Stimulated activated CD8-positive, alpha-beta memory T cell treated with anti-CD3 and anti-CD28 coated beads, Interleukin-15, amount 100 ng/mL, for 4 hours (primary cell): ENCODE results near the gene C22orf15.

Source experiments
- DNase-seq, 2 donors: peaks; one replicate each; pipeline ENCODE4 v3.0.0-alpha.2; 2020; ENCODE audit warnings: low read depth in 2 of 2

The C22orf15 gene

DNA sequence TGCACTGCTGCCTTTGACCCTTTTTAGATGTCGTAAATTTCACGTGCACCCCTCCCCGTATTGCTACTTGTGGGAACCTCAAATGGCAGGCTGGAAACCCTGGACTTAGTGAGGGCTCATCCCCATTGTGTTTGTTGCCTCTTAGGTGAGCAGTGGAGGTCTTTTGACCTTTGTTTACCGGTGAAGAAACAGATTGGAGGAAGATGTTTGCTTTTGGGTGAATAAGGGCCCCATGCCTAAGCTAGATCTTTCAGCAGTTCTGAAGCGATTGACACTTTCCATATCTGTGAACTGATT is 24.8 kb downstream of the C22orf15 start:
- DNase-seq = no peak

DNA sequence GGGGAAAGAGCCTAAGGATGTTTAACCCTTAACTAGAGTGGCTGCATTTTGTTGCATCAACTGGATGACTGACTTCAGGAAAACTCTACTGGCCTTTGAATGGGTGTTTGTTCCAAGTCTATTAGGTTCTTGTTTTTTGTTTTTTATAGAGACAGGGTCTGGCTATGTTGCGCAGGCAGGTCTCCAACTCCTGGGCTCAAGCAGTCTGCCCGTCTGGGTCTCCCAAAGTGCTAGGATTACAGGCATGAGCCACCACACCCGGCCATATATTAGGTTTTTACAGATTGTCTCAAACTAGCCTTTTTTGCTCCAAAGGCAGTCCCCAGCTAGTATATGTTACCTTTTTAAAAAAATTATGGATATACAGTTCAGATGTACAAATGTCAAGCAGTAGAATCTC is 25.1 kb downstream of the C22orf15 start:
- no peak for DNase-seq

DNA sequence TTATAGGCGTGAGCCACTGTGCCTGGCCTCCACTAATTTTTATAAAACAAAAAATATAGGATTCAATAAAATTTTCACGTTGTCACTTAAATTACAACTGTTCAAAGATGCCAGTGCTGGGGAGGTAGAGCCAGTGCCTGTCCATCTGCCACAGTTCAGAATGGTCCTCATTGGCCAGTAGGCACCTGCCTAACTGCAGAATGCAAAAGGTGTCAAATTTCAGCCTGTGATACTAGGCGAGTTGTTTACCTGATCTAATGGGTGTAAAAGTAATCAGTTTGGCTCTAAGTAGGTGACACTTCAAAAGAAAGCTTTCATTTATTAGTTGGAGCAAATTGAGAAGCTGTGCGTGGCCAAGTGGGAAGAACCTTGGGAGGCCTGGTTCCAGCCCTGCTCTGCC is 26.3 kb downstream of the C22orf15 start:
- DNase-seq = no peak

DNA sequence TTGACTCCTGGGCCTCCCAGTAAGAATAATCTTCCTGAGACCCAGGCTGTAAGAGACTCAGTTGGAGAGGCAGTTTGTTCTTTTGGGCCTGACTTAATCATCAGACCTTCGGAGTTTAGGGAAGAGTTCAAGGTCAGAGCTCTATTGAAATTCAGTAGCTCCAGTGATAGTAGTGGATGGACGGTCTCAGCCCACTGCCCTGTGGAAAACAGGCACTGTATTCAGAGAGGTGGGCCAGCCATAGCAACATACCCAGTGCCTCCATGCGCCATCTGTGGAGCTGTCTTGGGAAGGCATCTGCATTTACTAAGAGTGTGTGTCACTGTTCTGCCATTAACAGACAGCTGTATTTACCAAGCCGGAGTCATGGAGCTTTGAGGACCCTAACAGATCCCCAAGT is 26.8 kb downstream of the C22orf15 start:
- DNase-seq = no peak

DNA sequence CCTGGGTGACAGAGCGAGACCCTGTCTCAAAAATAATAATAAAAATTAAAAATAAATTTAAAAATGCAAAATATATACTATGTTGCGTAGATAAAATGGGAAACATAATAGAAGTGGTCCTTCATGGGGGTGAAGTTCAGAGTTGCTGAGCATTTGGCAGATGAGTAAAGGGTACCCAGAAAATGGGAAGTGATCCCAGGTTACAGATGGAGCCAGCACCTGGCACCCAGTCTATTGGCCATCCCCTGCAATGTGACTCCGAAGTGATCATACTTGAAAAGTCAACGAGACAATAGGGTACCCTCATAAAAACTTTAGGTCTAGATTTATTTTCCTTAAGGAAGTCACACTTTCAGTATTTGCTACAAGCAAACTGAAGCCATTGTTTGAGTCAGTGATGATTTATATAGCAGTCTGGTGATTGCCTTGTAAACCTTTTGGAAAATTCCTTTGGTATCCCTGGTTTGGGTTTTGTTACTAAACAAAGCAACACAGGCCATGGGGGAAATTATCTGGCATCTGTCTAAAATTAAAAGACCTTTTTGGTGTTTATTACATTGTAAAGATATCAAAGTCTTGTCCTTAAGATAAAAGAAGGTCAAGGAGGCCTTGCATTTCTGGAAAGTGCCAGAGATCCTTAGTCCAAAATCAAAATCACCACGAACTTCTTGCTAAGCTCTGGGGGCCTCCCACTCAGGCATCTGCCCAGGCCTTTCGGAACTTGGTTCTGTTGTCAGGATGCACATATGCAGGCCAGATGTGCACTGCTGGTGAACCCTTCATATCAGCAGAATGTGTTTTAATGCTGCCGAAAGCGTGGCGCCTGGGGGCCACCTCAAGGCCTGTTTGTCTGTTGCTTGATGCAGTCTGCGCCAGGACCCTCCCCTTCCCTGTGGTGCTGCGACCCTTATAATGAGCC is 28.3 kb downstream of the C22orf15 start:
- DNase-seq = no peak

DNA sequence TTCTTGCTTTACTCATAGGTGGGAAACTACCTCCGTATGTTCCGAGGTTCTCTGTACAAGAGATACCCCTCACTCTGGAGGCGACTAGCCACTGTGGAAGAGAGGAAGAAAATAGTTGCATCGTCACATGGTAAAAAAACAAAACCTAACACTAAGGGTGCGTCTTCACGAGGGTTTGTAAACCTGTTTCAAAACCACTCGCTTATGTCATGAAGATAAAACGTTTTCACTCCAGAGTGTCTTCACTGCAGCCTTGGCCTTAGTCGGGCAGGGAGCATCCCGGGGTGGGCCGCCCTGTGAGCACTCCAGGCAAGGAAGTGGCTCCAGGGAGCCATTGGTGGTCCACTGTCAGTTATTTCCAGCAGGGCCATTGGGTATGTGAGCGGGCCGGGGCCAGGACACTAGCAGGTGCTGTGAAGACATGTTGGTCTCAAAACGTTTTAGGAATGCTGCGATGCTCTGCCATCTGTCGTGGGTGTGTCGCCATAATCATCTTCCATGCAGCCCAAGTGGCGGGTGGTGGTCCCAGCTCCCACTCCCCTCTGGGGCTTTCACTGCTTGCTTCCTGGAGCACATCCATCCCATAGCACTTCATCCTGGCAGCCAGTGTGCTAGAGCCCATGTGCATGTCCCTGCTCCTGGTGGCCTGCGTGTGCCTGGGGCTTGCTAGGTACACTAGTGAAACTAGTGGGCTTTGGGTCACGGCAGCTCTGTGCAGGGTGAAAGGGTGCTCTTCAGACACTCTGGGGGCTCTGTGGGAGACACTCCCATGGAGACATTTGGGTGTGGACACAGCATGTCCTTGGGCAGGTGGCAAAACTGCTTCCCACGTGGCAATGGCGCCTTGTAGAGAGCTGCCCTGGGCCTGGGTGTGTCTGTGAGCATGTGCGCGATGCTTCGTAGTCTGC is 29.2 kb downstream of the C22orf15 start:
- DNase-seq = no peak

DNA sequence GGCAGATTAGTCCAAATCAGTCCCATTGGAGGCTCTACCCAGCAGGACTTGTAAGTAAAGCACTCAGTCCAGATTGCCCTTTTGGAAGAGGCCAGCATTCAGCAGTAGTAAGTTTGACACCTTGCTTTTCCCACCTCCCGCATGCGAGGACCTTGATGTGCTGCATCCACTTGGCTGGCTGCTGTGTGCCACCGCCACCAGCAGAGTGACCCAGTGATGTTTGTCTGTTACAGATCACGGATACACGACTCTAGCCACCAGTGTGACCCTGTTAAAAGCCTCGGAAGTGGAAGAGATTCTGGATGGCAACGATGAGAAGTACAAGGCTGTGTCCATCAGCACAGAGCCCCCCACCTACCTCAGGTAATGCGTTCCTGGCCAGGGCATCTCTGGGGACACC is 30.5 kb downstream of the C22orf15 start:
- no peak for DNase-seq

DNA sequence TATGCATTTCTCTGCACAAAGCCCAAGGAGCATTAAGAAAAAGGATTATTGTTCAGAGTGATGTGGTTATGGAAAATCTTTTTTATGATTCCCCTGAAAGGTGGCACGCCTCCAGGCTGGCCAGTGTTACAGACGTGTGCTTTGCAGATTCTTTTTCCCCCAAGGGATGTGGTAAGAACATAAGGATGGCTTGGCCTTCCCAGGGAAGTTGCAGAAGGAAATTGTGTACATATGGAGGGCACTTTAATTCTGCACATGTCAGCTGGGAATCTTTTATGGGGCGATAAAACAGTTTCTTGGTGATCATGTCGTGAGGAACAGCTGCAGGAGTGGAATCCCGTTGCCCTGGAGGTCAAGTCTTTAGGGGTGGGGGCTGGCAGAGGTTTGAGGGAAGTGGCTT is 33.7 kb downstream of the C22orf15 start:
- DNase-seq = no peak

DNA sequence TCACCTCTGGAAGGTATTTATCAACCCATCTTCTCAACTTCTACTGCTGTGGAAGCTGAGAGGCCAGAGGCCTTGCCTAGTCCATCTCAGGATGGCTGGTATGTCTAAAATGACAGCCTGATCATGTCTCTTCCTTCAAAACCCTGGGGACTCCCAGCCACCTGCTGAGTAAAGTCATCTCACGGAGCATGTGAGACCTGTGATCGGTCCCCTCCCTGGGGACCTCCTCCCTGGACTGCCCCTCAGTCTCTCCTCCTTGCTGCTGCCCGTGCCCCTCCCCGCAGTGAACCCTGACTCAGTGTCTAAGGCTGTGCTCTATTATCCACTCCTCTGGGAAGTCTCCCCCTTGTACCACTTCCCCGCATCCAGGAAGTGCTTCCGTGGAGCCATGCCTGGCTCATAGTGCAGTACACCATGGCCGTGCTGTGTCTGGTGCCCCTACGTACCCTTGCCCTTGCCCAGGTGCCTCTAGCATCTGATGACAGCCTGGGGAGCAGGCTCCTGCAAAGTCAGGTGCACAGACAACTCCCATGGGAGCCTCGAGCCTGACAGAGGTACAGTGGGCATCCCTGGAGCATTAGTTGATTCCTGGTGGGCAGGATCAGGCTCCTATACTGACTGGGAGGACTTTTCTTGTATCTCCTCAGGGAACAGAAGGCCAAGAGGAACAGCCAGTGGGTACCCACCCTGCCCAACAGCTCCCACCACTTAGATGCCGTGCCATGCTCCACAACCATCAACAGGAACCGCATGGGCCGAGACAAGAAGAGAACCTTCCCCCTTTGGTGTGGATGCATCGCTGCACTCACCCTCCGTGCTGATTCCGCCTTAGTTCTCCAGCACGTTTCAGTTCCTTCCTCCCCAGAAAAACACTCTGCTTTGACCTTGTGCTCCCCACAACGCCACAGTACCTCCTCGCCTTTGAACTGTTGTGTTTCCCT is 37.8 kb downstream of the C22orf15 start:
- DNase-seq = no peak

DNA sequence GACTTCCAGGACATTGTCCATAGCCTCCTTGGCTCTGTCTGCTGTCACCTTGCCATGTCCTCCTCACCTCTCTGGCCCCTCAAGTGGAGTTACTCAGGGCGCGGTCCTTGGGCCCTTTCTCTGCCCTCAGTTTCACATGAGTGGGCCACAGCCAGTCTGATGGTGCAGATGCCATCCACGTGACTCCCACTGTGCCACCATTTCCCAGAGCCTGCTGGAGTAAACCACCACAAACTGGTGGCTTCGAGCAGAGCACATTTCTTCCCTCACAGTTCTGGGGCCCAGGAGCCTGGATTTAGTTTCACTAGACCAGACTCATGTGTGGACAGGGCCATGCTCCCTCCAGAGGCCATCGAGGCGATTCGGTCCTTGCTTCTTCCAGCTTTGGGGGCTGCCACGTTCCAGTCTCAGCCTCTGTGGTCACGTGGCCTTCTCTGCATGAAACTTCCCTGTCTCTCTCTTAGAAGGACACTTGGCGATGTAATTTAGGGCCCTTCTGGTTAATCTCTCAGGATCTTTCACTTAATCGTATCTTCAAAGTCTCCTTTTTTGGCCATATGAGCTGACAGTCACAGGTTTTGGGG is 38.5 kb downstream of the C22orf15 start:
- no peak for DNase-seq

DNA sequence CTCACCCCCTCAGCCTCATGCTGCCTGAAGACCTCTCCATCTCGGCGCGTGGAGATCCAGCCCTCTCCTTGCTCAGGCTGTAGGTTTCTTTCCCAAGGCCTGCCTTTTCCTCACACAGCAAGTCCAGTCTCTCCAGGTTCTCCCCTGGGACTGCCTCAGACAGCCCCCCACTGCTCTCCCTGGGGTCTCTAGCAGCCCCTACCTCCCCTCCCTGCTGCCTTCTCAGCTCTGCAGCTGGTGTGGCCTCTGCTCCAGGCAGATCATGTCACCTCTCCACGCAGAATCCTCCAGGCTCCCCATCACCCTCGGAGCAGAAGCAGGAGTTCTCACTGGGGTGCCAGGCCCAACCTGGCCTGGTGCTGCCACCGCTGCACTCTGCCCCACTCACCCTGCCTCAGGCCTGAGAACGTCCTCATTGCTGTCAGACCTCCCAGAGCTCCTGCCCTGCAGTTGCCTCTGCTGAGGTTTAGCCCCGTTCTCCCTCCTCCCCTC is 39.1 kb downstream of the C22orf15 start:
- no peak for DNase-seq

DNA sequence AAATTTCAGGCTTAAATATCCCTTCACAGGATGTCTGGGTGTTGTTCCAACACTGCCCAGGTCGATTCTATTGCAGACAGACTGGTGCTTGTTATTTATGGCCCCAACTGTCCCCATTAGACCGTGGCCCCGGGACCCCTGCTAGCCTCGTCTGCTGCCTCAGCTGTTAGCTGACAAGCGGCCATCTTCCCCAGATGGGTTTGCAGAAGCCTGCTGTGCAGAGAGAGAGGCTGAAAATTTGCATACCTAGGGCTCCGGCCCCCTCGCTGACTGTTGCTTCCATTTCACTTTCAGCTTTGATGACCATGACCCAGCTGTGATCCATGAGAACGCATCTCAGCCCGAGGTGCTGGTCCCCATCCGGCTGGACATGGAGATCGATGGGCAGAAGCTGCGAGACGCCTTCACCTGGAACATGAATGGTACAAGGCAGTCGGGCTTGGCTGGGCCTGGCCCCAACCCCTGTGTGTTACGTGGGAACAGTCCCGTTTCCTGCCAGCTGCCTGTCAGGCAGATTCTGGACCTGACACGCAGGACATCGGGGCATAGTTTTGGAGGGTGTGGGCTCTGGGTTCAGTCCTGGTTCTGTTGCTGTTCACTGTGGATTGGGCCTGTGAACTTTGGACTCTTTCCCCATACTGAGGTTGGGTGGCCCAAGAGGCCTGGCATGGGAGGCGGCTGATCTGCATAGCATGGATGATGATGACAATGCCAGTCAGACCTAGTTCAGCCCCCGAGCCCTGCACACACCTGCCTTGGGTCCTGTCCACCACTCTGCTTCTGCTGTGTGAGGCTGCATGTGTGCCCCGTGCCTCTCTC is 40.4 kb downstream of the C22orf15 start:
- no peak for DNase-seq

DNA sequence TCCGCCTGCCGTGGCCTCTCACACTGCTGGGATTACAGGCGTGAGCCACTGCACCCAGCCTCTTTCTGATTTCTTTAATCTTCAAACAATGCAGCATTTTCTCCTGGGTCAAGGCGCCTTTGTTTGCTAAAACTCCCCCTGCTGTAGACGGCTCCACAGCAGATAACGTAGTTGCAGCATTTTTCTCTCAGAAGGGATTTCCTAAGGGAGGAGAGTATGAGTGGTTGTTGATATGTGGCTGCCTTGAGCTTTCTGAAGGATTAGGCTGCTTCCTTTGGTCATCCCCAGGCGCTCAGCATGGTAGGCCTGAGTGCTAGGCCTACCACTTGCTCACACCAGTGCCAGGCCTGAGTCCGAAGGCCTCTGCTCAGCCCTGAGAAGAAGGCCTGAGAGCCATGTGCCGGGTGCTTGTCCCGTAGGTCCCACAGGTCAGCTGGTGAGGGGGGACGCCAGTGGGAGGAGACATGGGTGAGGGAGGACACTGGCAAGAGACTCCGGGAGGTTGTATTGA is 42.0 kb downstream of the C22orf15 start:
- no peak for DNase-seq

DNA sequence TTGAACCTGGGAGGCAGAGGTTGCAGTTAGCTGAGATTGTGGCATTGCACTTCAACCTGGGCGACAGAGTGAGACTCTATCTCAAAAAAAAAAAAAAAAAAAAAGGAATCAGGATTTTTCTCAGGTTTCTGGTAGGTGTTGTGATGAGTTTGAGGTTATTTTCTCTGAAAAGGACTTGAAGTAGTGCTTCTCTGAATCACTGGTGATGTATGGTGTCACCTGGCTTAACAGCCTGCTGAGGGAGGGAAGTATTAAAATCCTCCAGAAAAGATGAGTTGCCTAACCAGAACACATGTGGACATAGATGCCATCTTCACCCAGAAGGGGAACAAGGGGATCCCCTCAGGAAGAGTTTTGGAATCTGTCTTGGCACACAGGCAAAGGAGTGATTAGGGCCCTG is 44.0 kb downstream of the C22orf15 start:
- DNase-seq = no peak

DNA sequence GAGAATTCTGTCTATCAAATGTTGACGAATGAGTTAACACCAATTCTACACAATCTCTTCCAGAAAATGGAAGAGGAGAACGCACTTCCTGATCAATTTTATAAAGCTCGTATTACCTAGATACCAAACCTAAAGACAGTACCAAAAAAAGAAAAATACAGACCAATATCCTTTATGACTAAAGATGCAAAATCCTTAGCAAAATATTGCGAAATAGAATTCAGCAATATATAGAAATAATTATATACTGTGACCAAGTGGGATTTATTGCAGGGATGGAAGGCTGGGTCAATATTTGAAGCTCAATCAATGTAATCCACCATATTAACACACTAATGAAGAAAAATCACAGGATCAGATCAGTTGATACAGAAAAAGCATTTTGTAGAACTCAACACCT is 49.6 kb downstream of the C22orf15 start:
- no peak for DNase-seq
